Endothelial cell of umbilical vein (primary cell): ENCODE results near the gene NEMP1.

Experiments
- EZH2 ChIP-seq: IDR thresholded peaks from 2 replicates; pipeline ENCODE4 v1.6.1; 2012; ENCODE audit warnings: borderline replicate concordance, low read depth, mild to moderate bottlenecking, moderate library complexity, low read length, inconsistent platforms; ENCODE audit not compliant: severe bottlenecking
- FOS ChIP-seq: IDR thresholded peaks from 2 replicates; pipeline ENCODE4 v1.6.1; 2011; ENCODE audit warnings: mild to moderate bottlenecking, low read length, moderate library complexity, borderline replicate concordance; ENCODE audit not compliant: insufficient read depth
- GATA2 ChIP-seq: IDR thresholded peaks from 2 replicates; pipeline ENCODE4 v1.7.0; 2011; ENCODE audit warnings: low read depth, mild to moderate bottlenecking, moderate library complexity, mixed read lengths, low read length; ENCODE audit not compliant: insufficient read length, insufficient read depth
- JUN ChIP-seq: IDR thresholded peaks from 2 replicates; pipeline ENCODE4 v1.6.1; 2011; ENCODE audit warnings: borderline replicate concordance, low read depth; ENCODE audit not compliant: insufficient read length, insufficient read depth
- MYC ChIP-seq: IDR thresholded peaks from one replicate; pipeline ENCODE4 v1.6.1; 2011; ENCODE audit warnings: mild to moderate bottlenecking, low read depth, low read length
- POLR2A ChIP-seq: IDR thresholded peaks from 2 replicates; pipeline ENCODE4 v1.6.1; 2012; ENCODE audit warnings: low read depth, mild to moderate bottlenecking, control low read depth, low read length
- POLR2AphosphoS5 ChIP-seq: IDR thresholded peaks from 2 replicates; pipeline ENCODE4 v1.6.1; 2012; ENCODE audit warnings: low read depth, mild to moderate bottlenecking, control low read depth, low read length, moderate library complexity; ENCODE audit not compliant: insufficient read depth
- TF ChIP-seq, protein P1 (sequence below), 2 donors: IDR thresholded peaks; 1 replicate in 1 of 2; 2 replicates in 1 of 2; pipeline ENCODE4 v1.5.1; 2011; ENCODE audit warnings: low read length in 2 of 2, mild to moderate bottlenecking in 2 of 2, moderate library complexity in 2 of 2, control low read depth in 1 of 2, inconsistent platforms in 1 of 2, low read depth in 1 of 2; ENCODE audit not compliant: insufficient read depth in 1 of 2; ENCODE audit errors: extremely low read depth in 1 of 2
- TF ChIP-seq, protein P2 (sequence below): IDR thresholded peaks from 2 replicates; pipeline ENCODE4 v1.6.1; 2011; ENCODE audit not compliant: insufficient read depth, insufficient read length

DNA sequence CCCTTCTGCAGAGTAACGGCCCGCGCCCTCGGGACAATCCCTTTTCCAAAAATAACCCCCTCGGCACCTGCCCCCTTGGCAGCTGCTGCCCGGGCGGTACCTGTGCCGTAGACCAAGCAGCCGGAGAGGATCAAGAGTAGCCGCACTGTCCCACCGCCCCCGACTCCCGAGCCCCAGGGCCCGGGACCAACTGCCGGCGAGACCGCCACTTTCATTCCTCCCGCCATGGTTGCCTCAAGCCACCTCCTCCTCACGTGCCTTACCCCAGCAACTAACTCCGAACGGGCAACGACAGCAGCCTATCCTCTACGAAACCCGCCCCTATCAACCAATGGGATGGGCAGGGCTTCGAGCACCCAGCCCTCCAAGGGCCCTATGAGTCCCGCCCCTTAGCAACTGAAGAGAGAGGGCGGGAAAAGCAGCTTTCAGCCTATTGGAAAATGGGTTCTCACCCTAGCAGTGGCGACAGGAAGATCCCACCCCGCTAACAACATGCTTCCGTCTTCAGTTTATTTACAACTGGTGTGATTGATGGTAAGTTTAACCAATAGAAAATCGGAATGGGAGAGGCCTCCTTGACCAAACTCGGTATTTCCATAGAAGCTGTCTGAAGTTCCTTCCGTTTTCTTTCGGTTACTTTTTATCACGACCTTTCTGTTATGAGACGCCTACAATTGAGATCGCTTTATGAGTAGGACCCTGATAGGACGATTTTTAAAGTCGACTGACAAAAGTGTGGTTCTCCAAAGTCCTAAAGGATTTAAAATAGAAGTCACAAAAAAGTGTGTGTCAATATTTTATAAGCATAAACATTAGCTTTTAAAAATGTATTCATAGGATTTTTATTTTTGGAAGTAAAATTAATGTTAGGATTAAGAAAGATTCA lies at the start of gene NEMP1:
- TF ChIP-seq EZH2 (no peak), POLR2A (no peak), POLR2AphosphoS5 (peak; percentile 61), MYC (peak; percentile 19), JUN (no peak), FOS (no peak), GATA2 (no peak)
- TF ChIP-seq, protein P1, sequence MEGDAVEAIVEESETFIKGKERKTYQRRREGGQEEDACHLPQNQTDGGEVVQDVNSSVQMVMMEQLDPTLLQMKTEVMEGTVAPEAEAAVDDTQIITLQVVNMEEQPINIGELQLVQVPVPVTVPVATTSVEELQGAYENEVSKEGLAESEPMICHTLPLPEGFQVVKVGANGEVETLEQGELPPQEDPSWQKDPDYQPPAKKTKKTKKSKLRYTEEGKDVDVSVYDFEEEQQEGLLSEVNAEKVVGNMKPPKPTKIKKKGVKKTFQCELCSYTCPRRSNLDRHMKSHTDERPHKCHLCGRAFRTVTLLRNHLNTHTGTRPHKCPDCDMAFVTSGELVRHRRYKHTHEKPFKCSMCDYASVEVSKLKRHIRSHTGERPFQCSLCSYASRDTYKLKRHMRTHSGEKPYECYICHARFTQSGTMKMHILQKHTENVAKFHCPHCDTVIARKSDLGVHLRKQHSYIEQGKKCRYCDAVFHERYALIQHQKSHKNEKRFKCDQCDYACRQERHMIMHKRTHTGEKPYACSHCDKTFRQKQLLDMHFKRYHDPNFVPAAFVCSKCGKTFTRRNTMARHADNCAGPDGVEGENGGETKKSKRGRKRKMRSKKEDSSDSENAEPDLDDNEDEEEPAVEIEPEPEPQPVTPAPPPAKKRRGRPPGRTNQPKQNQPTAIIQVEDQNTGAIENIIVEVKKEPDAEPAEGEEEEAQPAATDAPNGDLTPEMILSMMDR (IDR thresholded peaks at IDR 0.05; ENCODE audit: extremely low read depth in 1 of 2, insufficient read depth in 1 of 2, low read depth in 1 of 2, low read length in 2 of 2), result no peak
- TF ChIP-seq, protein P2, sequence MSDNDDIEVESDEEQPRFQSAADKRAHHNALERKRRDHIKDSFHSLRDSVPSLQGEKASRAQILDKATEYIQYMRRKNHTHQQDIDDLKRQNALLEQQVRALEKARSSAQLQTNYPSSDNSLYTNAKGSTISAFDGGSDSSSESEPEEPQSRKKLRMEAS, result peak; percentile 91
